Measurements from ENCODE around the gene PKP1.

- TF ChIP-seq CTCF (IDR thresholded peaks at IDR 0.05 in 8 of 11, conservative IDR thresholded peaks at IDR 0.05 in 3 of 11): no peak
- TF ChIP-seq POLR2A (IDR thresholded peaks at IDR 0.05): no peak
These were observed 2.5 kb downstream of the PKP1 start for GRCh38 chr1:201285846-201286245.
